ENCODE measurements around the gene CELSR2.

The CELSR2 gene

GRCh38 chr1:109271458-109271857, 22.1 kb downstream of the CELSR2 start:
- H3K27me3 ChIP-seq (replicated peaks), result no peaks in the 10 kb centered on the region
- in situ Hi-C loops (cut with HindIII; ENCODE audit: low pct_ligation_motif_present, low sequenced_read_pairs), result no loop called here

GRCh38 chr1:109272021-109272799, 22.9 kb downstream of the CELSR2 start:
- DNase-seq, result no peak
- H3K4me3 ChIP-seq (ENCODE audit: low read depth, low read length), result no peak overlapping the region
- in situ Hi-C loops (cut with HindIII; ENCODE audit: low pct_ligation_motif_present, low sequenced_read_pairs), result no loop called here
- H3K27me3 ChIP-seq (replicated peaks), result no peaks in the 10 kb centered on the region
- TF ChIP-seq CTCF (IDR thresholded peaks at IDR 0.05; ENCODE audit: low read depth, low read length, missing control alignments), result no peak
- no peaks in the 10 kb centered on the region for H3K36me3 ChIP-seq (replicated peaks)
- no peak overlapping the region for H3K27ac ChIP-seq

More at GRCh38 chr1:109271458-109271857, 22.1 kb downstream of the CELSR2 start:
- Histone ChIP-seq H3K27ac (no peak overlapping the region), H3K36me3 (replicated peaks) (no peaks in the 10 kb centered on the region), H3K4me3 (ENCODE audit: low read depth, low read length) (no peak overlapping the region)
- no peak for TF ChIP-seq CTCF (IDR thresholded peaks at IDR 0.05; ENCODE audit: low read depth, low read length, missing control alignments)
- no peak for DNase-seq

GRCh38 chr1:109272831-109273547, 23.6 kb downstream of the CELSR2 start:
- in situ Hi-C loops (cut with HindIII; ENCODE audit: low pct_ligation_motif_present, low sequenced_read_pairs), result no loop called here
- Histone ChIP-seq H3K27me3 (replicated peaks) (no peaks in the 10 kb centered on the region), H3K4me3 (ENCODE audit: low read depth, low read length) (no peak overlapping the region), H3K36me3 (replicated peaks) (peaks cover 2% of the 10 kb centered on the region), H3K27ac (no peak overlapping the region)
- TF ChIP-seq CTCF (IDR thresholded peaks at IDR 0.05; ENCODE audit: low read depth, low read length, missing control alignments), result no peak
- DNase-seq, result no peak

- no peak for TF ChIP-seq CTCF (IDR thresholded peaks at IDR 0.05; ENCODE audit: low read depth, low read length, missing control alignments)
- DNase-seq, result no peak
- H3K27me3 ChIP-seq (replicated peaks), result no peaks in the 10 kb centered on the region
- H3K27ac ChIP-seq, result no peak overlapping the region
- peaks cover 2% of the 10 kb centered on the region for H3K36me3 ChIP-seq (replicated peaks)
- in situ Hi-C loops (cut with HindIII; ENCODE audit: low pct_ligation_motif_present, low sequenced_read_pairs), result no loop called here
- H3K4me3 ChIP-seq (ENCODE audit: low read depth, low read length), result no peak overlapping the region
Observed at GRCh38 chr1:109273570-109274288, 24.4 kb downstream of the CELSR2 start.

GRCh38 chr1:109274533-109275476, 25.5 kb downstream of the CELSR2 start:
- TF ChIP-seq CTCF (IDR thresholded peaks at IDR 0.05; ENCODE audit: low read depth, low read length, missing control alignments), result no peak
- Histone ChIP-seq H3K4me3 (ENCODE audit: low read depth, low read length) (no peak overlapping the region), H3K36me3 (replicated peaks) (peaks cover 2% of the 10 kb centered on the region), H3K27ac (no peak overlapping the region), H3K27me3 (replicated peaks) (no peaks in the 10 kb centered on the region)
- in situ Hi-C loops (cut with HindIII; ENCODE audit: low pct_ligation_motif_present, low sequenced_read_pairs), result no loop called here
- no peak for DNase-seq
